HG02943 (cell line): ENCODE results near the gene CD300LF.

ENCODE experiments used
- ATAC-seq: cut with Tn5 transposase; IDR thresholded peaks from one replicate; pipeline ENCODE4 v1.9.1; 2021; ENCODE audit warnings: mild to moderate bottlenecking, low read depth, moderate library complexity; ENCODE audit not compliant: unreplicated experiment

CD300LF gene

GRCh38 chr17:74730491-74731346 is 18.0 kb upstream of the CD300LF start:
- ATAC-seq, result no peak

- ATAC-seq, result no peak
Measured at GRCh38 chr17:74729866-74730265, 17.1 kb upstream of the CD300LF start.

- no peak for ATAC-seq
Measured at GRCh38 chr17:74729368-74729767, 16.6 kb upstream of the CD300LF start.

DNA sequence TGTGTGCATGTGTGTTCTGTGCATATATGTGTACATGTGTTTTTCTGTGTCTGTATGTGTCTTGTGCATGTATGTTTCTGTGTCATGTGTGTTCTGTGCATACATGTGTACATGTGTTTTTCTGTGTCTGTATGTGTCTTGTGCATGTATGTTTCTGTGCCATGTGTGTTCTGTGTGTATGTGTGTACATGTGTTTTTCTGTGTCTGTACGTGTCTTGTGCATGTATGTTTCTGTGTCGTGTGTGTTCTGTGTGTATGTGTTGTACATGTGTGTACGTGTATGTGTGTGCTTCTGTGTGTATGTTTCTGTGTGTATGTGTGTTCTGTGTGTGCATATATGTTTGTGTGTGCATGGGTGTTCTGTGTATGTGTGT is 16.0 kb upstream of the CD300LF start:
- ATAC-seq, result no peak

GRCh38 chr17:74728033-74728701 is 15.4 kb upstream of the CD300LF start:
- no peak for ATAC-seq

GRCh38 chr17:74725111-74725510 is 12.4 kb upstream of the CD300LF start:
- ATAC-seq, result no peak

DNA sequence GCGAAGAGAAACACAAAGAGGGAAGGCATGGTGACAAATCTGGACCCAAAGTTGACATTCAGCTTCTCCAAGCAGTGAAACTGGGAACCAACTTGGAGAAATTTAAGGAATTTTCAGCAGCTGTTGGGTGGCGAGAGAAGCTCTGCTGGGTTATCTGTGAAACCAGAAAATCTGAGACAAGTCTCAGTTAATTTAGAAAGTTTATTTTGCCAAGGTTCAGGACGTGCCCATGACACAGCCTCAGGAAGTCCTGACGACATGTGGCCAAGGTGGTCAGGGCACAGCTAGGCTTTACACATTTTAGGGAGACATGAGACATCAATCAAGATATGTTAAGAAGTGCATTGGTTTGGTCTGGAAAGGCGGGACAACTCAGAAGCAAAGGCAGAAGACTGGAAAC is 11.2 kb upstream of the CD300LF start:
- no peak for ATAC-seq

DNA sequence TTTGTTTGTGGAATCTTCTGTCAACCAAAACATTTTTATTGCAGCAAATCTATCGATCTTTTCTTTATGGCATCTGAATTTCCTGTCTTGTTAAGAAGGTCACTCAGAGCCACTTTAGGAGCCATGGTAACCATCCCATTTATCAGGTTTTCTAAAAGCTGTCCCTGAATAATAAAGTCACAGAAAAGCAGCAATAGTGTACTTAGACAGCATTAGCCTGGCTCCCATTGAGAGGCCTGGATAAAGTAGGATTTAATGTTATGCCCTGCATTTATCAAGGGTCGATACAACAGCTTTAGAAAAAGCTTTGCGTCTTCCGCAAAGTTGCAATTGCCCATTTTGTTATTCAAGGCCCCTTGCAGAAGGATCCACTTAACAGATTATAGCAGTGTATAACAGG is 10.1 kb upstream of the CD300LF start:
- no peak for ATAC-seq

DNA sequence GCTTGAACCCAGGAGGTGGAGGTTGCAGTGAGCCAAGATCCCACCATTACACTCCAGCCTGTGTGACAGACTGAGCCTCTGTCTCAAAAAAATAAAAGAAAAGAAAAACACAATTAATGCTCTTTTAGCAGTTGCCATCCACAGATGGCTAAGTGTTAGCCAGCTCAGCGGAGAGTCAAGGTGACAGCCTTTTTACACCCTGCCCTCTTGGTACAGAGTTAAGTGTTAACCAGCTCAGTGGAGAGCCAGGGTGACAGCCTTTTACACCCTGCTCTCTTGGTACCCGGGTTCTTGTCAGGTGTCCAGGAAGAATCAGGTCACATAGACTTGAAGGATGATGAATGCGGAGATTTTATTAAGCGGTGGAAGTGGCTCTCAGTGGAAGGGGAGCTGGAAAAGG is 7.8 kb upstream of the CD300LF start:
- ATAC-seq, result no peak

- ATAC-seq, result no peak
Measured at GRCh38 chr17:74715144-74715543, 2.4 kb upstream of the CD300LF start.

DNA sequence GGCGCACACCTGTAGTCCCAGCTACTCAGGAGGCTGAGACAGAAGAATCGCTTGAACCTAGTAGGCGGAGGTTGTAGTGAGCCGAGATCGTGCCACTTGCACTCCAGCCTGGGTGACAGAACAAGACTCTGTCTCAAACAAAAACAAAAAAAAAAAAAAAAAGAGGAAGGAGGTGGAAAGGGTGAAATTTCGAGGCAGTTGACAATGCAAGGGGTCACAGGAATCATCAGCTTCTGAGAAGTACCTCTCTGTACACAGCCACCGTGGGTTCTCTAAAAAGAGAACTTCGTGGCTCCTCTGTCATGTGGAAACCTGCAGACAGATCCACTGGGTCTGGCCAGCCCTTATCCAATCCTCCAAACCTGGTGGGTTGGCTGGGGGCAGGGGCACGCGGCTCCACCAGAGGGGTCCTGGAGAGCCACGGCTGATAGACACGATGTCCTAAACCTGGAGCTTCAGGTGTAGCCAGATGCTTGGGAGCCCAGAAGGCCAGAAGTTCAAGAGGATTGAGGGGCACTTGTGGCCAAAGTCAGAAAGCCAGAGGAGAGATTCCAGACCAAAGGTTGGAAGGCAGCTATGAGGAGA is 540 bp upstream of the CD300LF start:
- no peak for ATAC-seq

- ATAC-seq, result no peak
Measured at GRCh38 chr17:74712301-74712700, 422 bp downstream of the CD300LF start.

- no peak for ATAC-seq
Measured at GRCh38 chr17:74711058-74711824, 1.5 kb downstream of the CD300LF start.

DNA sequence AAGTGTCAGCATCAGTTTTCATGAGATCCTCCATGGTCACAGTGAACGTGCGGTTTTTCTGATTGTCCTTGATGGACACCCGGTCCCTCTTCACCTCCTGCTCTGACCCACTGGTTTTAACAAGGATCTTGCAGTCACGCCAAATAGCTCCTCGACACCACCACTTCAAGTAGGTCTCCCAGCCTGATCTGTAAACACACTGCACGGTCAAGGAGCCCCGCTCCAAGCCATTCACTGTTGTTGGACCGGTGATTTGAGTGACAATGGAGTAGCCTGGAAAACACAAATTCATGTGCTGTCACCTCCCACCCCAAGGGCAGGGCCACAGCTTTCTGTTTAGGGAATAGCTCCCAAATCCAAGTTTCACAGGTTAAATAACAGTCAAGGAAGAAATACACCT is 8.2 kb downstream of the CD300LF start:
- no peak for ATAC-seq

DNA sequence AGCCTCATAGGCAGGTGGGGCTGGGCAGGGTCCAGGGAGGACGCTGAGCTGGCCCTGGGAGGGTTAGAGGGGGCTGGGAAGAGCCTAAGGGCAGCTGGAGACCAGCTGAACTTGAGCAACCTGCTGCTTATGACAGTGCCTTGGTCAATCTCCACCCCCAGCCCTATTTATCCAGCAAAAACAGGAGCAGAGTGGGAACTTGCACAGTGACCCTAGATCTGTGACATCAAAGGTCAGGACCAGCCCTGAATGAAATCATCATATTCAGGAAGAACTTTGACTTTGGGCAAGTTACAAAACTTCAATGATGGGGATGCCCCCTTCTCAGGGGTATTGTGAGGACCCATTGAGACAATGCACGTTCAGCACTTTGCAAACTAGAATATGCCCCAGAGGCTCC is 9.4 kb downstream of the CD300LF start:
- ATAC-seq, result no peak

DNA sequence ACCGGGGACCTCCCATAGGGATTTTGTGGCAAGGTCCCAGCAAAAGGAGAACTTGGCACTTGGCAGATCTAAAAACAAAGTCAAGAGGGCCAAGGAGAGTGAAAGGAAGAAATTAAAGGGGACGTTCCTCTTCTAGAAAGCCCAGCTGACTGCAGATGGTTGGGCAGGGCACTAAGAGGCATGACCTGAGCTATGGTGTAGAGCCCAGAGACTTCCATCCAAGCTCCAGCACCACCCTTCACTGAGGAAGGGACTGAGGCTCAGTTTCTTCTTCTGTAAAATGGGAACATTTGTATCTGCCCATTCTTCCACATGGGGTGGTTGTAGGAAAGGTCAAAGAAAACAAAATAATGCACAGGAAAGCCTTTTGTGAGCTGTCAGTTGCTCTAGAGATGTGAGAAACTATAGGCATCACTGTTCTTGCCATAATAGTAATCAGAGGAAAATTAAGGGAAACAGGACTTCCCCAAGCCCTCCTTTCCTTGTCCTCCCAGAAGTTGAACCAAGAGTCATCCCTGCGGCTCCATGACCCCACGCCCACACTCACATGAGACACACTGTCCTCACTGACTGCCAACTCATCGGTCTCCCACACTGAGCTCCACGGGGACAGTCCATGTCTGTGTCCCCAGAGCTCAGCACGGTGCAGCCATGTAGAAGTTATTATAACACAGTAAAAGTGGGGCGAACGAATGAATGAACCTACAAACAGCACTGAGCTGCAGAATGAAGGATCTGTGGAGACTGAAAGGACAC is 10.4 kb downstream of the CD300LF start:
- ATAC-seq, result no peak

DNA sequence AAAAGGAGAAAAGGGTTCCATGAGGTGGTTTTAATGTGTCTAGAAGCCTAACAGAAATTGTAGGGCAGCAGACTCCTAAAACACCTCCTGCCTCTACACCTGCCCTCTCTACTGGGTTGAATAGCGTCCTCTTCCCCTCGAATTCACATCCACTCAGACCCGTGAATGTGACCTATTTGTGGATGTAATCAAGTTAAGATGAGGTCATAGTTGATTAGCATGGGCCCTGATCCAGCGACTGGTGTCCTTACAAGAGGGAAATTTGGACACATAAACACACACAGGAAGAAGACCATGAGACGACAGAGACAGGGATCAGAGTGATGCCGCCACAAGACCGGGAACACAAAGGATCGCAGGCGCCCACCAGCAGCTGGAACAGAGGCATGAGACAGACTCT is 13.5 kb downstream of the CD300LF start:
- ATAC-seq, result no peak

- no peak for ATAC-seq
Measured at GRCh38 chr17:74698069-74698468, 14.7 kb downstream of the CD300LF start.

- ATAC-seq, result no peak
Measured at GRCh38 chr17:74697515-74697914, 15.2 kb downstream of the CD300LF start.

- no peak for ATAC-seq
Measured at GRCh38 chr17:74695629-74696028, 17.1 kb downstream of the CD300LF start.
